ENCODE results near the gene CABS1. TPM values are rescaled to one million over a fixed set of nuclear protein-coding genes. Genes with fewer than 3 reads are reported as not detected.

Gene CABS1
- total RNA-seq, result not detected in 2 replicates

DNA sequence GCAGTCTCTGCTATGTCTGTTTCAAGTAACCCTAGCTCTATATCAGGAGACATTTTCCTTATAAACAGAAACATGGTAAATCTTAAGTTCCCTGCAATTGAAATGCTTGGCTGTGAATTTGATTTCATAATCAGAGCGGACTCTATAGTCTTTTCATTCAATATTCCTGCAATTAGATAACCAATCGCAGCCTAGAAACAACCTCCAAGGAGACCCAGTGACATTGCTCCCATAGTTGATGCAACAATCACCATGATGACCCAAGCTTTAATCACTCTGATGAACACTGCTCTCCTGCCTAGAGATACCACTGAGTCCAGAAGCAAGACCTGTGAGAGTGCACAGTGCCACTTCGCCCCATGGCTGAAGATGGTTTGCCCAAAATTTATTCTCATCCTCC, at the start of gene CABS1:
CABS1 (plus strand) TSS at position 301 of the 400 bp plus-strand sequence; CDS start at position 360, 59 bp downstream.
- DNase-seq (ENCODE audit: low read depth in 2 of 2), result no peak

DNA sequence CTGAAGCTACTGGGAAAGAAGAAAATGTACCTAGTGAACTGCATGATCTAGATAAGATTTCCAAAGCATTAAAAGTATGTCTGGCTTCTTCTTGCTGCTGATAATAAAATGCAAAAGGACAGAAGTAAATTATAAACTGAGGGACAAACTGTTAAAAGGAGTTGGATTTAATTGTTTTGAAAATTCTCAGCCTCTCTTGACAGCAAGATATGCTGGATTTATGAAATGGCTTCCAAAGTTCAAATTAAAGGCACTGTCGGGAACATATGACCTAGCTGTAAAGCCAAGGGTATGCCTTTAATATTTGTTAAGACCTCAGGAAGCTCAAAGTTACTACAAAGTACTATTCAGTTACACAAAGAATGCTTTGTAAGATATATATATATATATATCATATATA, 46.1 kb upstream of the CABS1 start:
- no peak for DNase-seq (ENCODE audit: low read depth in 2 of 2)

- no peak for DNase-seq (ENCODE audit: low read depth in 2 of 2)
Measured at GRCh38 chr4:70291341-70291740, 43.4 kb upstream of the CABS1 start.

DNA sequence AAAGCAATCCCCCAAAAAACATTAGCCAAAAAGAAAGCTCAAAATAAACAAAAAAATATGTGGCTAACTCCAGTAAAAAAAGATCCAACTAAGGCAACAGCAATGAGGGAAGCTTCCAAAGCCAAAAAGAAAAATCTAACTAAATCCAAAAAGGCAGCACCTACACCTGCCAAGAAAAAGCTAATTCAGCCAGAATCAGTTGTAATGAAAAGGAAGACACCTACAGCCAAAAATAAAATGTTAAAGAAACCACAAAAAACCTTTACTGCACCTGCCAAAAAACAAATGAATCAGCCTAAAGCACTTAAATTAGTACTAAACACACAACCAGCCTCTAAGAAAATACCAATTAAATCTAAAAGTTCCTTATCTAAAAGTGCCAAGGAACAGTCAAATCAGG, 37.2 kb upstream of the CABS1 start:
- no peak for DNase-seq (ENCODE audit: low read depth in 2 of 2)

GRCh38 chr4:70298051-70298450, 36.7 kb upstream of the CABS1 start:
- no peak for DNase-seq (ENCODE audit: low read depth in 2 of 2)

GRCh38 chr4:70299643-70300042, 35.1 kb upstream of the CABS1 start:
- DNase-seq (ENCODE audit: low read depth in 2 of 2), result no peak

GRCh38 chr4:70300215-70300614, 34.6 kb upstream of the CABS1 start:
- no peak for DNase-seq (ENCODE audit: low read depth in 2 of 2)

- no peak for DNase-seq (ENCODE audit: low read depth in 2 of 2)
Measured at GRCh38 chr4:70303090-70303489, 31.7 kb upstream of the CABS1 start.

GRCh38 chr4:70305601-70306000, 29.2 kb upstream of the CABS1 start:
- no peak for DNase-seq (ENCODE audit: low read depth in 2 of 2)

- no peak for DNase-seq (ENCODE audit: low read depth in 2 of 2)
Measured at GRCh38 chr4:70306076-70306475, 28.7 kb upstream of the CABS1 start.

DNA sequence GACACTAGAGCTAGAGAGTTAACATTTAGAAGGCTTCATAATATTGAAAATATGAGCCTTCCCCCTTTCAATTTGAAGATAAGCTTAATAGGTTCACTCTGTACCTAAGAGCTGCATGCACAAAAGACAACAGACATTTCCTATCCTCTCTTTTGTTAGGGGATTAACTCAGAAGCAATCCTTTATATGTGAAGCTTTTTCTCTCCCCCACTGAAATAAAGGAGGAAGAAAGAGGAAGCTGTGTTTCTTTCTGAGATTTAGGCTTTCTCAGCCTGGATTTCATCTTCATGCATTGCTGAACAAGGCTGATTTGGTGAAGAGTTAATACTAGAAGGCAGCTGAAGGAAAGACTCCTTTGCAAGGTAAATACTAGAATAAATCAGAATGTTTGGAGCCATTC, 21.0 kb upstream of the CABS1 start:
- no peak for DNase-seq (ENCODE audit: low read depth in 2 of 2)

DNA sequence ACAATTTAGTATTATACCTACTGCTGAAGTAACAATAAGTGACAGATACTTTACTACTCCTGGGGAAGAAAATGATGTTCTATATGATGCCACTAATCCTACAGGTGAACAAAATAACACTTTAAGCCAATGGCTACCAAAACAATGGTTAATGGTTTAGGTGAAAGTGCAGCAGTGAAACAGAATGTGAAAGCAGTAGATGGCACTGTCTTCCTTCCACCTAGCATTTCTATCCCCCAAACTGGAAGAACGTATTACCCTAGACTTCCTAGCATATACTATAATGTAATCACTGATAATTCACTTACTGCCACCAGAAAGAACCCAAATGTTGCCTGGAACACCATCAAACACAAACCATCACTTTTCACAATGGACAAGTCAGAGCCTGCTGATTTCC, 18.9 kb upstream of the CABS1 start:
- DNase-seq (ENCODE audit: low read depth in 2 of 2), result no peak

DNA sequence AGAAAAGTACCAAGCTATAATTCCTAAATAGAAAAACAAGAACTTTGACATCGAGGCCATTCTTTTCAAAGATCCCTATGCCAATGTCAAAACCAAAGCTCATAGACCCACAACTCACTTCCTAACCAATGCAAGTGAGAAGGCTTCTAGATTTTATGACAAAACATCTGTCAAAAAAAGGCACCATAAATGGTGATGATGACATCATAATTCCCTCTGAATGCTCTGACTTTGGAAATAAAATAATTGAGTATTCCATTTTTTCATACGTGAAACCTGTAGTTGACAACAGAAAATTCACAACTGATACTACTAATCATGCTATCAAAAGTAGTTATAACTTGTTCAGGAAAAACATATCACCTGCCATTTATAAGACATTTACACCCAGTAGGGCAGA, 8.7 kb upstream of the CABS1 start:
- no peak for DNase-seq (ENCODE audit: low read depth in 2 of 2)

GRCh38 chr4:70336043-70336442, 1.3 kb downstream of the CABS1 start:
- no peak for DNase-seq (ENCODE audit: low read depth in 2 of 2)

GRCh38 chr4:70337886-70338420, 3.2 kb downstream of the CABS1 start:
- no peak for DNase-seq (ENCODE audit: low read depth in 2 of 2)

DNA sequence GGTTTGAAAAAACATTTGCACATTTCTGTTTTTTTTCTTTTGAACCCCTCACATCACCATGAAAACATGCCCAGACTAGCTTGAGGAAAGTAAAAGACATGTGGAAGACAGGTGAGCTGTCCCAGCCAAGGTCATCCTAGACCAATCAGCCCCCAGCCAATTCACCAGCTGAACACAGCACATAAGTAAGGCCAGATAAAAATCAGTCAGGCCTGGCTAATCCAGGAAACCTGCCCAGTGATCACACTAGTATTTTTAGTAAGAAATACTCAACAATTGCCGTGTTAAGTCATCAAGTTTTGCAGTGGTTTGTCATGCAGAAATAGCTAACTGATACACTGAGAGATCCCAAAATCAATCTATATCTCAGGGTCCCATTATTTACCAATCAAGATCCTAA, 21.4 kb downstream of the CABS1 start:
- DNase-seq (ENCODE audit: low read depth in 2 of 2), result no peak

- DNase-seq (ENCODE audit: low read depth in 2 of 2), result no peak
Measured at GRCh38 chr4:70359115-70359661, 24.4 kb downstream of the CABS1 start.

- DNase-seq (ENCODE audit: low read depth in 2 of 2), result no peak
Measured at GRCh38 chr4:70360460-70360859, 25.7 kb downstream of the CABS1 start, which contains the start of gene SMR3A. Gene SMR3A, plus strand, starts transcription at chr4:70360760. Its CDS starts 1,356 bp downstream, at chr4:70362116.

DNA sequence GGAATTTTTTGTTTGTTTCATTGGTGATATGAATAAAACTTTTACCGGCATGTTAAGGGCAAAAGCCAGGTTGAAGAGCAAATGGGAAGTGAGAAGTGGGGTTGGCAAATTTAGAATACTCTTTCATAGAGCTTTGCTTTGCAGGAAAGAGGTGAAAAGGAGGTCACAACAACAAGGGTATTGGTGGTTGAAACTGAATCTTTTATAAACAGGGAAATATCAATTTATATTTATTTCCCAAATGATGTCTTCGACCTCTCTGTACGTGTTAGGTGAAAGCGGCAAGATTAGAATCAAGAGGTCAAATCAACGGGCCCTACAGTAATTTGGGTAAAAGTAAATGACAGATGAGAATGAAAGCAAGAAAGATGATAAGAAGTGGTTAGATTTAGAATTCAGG, 29.2 kb downstream of the CABS1 start:
- no peak for DNase-seq (ENCODE audit: low read depth in 2 of 2)

DNA sequence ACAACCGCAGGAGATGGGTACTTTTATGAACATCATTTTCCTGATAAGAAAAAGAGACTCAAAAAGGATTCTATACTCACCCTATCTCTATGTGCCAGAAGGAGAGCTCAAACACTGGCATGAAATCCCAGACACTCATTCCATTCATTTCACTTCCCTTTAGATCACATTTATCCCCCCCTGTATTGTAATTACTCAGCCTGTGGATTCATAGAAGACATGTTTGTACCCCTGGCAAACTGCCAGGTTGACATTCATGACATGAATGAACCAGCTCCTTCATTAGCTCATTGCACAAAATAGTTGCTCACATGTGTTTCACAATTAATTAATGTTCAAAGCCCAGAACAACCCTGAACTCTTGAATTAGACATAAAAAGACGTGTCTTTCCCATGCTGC, 30.7 kb downstream of the CABS1 start:
- no peak for DNase-seq (ENCODE audit: low read depth in 2 of 2)

- DNase-seq (ENCODE audit: low read depth in 2 of 2), result no peak
Measured at GRCh38 chr4:70367813-70368212, 33.0 kb downstream of the CABS1 start.

- DNase-seq (ENCODE audit: low read depth in 2 of 2), result no peak
Measured at GRCh38 chr4:70371987-70372386, 37.2 kb downstream of the CABS1 start.

DNA sequence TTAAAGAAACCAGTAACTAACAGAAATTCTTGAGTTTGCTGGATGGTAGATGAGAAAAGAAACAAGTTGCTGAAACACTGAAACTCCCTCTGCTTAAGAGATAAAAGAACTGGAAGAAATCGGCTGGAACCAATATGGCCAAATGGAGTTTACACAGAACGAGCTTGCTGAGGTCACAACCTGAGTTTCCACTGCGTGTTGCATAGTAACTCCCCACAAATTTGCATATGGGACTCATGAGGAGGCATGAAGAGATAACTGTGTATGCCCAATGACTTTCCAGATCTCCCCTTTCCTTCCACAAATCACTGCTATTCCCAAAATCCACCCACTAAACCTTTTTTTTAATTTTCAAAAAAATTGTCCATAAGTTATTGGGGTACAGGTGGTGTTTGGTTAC, 38.0 kb downstream of the CABS1 start:
- no peak for DNase-seq (ENCODE audit: low read depth in 2 of 2)

DNA sequence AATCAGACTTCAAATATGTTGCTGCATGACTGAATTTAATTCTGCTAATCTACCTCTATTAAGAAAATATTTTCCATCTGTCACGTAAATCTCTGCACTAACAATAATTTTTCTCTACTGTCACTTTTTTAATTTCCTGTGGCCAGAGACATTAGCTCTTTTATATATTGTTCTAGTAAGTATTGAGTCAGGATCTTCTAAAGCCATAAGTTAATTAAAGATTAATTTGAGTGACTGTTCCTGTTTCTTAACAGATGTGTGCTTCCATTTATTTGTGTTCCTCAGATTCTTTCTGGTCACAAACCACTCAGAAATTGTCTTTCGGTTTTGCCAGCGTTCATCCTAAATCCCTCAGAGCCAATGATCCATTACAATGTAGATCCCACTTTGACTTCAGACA, 45.8 kb downstream of the CABS1 start:
- no peak for DNase-seq (ENCODE audit: low read depth in 2 of 2)

All from lung microvascular endothelial cell (primary cell).